Measurements from ENCODE around the gene DNAJC30.
"Not testable (repeated sequence)": the region's sequence is repeated elsewhere in the genome, so short reads cannot be mapped to it uniquely, and the experiment has no call there.

Gene DNAJC30

GRCh38 chr7:73683056-73683787, at the start of gene DNAJC30, which contains the start of gene BUD23:
Gene DNAJC30, minus strand, starts transcription at chr7:73683453. Its CDS starts 30 bp downstream, at chr7:73683423.
Gene BUD23, plus strand, starts transcription at chr7:73683597. Its CDS starts 29 bp downstream, at chr7:73683626.
- peak; percentile 89 for DNase-seq (ENCODE audit: low read depth, low spot score)

GRCh38 chr7:73732397-73732796, 49.1 kb upstream of the DNAJC30 start:
- no peak for DNase-seq (ENCODE audit: low read depth, low spot score)

GRCh38 chr7:73730485-73730884, 47.2 kb upstream of the DNAJC30 start:
- DNase-seq (ENCODE audit: low read depth, low spot score), result no peak

GRCh38 chr7:73728551-73728950, 45.3 kb upstream of the DNAJC30 start:
- no peak for DNase-seq (ENCODE audit: low read depth, low spot score)

GRCh38 chr7:73727952-73728351, 44.7 kb upstream of the DNAJC30 start:
- DNase-seq (ENCODE audit: low read depth, low spot score), result no peak

GRCh38 chr7:73726083-73726466, 42.8 kb upstream of the DNAJC30 start:
- DNase-seq (ENCODE audit: low read depth, low spot score), result no peak

- DNase-seq (ENCODE audit: low read depth, low spot score), result no peak
Observed at GRCh38 chr7:73723813-73724212, 40.6 kb upstream of the DNAJC30 start.

GRCh38 chr7:73722785-73723184, 39.5 kb upstream of the DNAJC30 start:
- no peak for DNase-seq (ENCODE audit: low read depth, low spot score)

- DNase-seq (ENCODE audit: low read depth, low spot score), result not testable (repeated sequence)
Observed at GRCh38 chr7:73722182-73722581, 38.9 kb upstream of the DNAJC30 start.

- no peak for DNase-seq (ENCODE audit: low read depth, low spot score)
Observed at GRCh38 chr7:73721377-73721817, 38.1 kb upstream of the DNAJC30 start.

GRCh38 chr7:73720443-73720842, 37.2 kb upstream of the DNAJC30 start:
- not testable (repeated sequence) for DNase-seq (ENCODE audit: low read depth, low spot score)

GRCh38 chr7:73719806-73720169, 36.5 kb upstream of the DNAJC30 start:
- no peak for DNase-seq (ENCODE audit: low read depth, low spot score)

- no peak for DNase-seq (ENCODE audit: low read depth, low spot score)
Observed at GRCh38 chr7:73718905-73719805, 35.9 kb upstream of the DNAJC30 start, which contains the start of gene STX1A. Gene STX1A, minus strand, starts transcription at chr7:73719669. Its CDS starts 38 bp downstream, at chr7:73719631.

GRCh38 chr7:73718438-73718881, 35.2 kb upstream of the DNAJC30 start:
- no peak for DNase-seq (ENCODE audit: low read depth, low spot score)

- DNase-seq (ENCODE audit: low read depth, low spot score), result no peak
Observed at GRCh38 chr7:73717991-73718405, 34.7 kb upstream of the DNAJC30 start.

GRCh38 chr7:73717025-73717807, 34.0 kb upstream of the DNAJC30 start:
- no peak for DNase-seq (ENCODE audit: low read depth, low spot score)

GRCh38 chr7:73716318-73716890, 33.2 kb upstream of the DNAJC30 start:
- no peak for DNase-seq (ENCODE audit: low read depth, low spot score)

GRCh38 chr7:73715648-73716317, 32.5 kb upstream of the DNAJC30 start:
- peak; percentile 78 for DNase-seq (ENCODE audit: low read depth, low spot score)

GRCh38 chr7:73713319-73713718, 30.1 kb upstream of the DNAJC30 start:
- DNase-seq (ENCODE audit: low read depth, low spot score), result not testable (repeated sequence)

- DNase-seq (ENCODE audit: low read depth, low spot score), result no peak
Observed at GRCh38 chr7:73712773-73713172, 29.5 kb upstream of the DNAJC30 start.

Measured in smooth muscle cell of the brain vasculature (primary cell).